GM12873 (cell line): ENCODE measurements around the gene GZMB.

Experiments
- CTCF ChIP-seq: IDR thresholded peaks from 2 replicates; pipeline ENCODE4 v1.5.1; 2012; ENCODE audit warnings: low read depth, mild to moderate bottlenecking, moderate library complexity, low read length, control low read depth; ENCODE audit not compliant: insufficient read depth; ENCODE audit errors: missing control alignments

Gene GZMB

DNA sequence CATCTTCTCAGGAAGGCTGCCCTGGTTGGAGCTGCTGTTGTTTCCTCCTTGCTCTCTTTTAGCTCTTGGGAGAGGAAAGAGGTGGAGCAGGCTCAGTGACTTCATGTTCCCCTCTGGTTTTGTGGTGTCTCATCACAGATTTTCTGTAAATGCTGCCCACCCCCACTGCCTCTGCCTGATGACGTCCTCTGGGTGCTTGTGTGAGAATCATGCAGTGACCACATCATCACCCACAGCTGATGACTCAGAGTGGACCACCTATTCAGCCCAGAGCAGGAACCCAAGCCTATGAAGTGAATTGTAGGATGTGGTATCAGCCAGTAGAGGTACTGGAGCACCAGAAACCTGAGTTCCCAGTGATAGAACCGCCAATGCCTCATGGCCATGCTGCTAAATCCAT is at the start of gene GZMB:
TSS of gene GZMB (minus strand) at position 33 of the 400 bp plus-strand sequence. CDS start at position 3, 30 bp downstream.
- TF ChIP-seq CTCF = no peak

- TF ChIP-seq CTCF = no peak
Observed at GRCh38 chr14:24681056-24681455, 47.1 kb upstream of the GZMB start.

DNA sequence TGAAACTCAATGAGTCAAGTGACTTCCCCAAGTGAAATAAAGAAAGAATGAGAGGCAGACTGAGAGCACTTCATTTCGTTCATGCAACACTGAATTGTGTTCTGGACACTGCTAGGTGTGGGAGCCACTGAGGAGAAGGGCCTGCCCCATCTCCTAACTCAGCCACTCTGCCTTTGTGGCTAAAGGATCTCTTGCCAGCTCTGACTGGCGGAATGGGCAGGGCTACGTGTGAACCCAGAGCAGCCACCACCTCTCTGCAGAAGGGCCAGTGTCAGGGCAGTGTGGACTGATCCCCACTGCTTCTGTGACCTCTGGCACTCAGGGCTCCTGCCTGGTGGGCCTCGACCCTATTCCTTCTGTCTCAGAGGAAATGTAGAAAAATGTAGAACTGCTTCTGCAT is 46.5 kb upstream of the GZMB start:
- no peak for TF ChIP-seq CTCF

DNA sequence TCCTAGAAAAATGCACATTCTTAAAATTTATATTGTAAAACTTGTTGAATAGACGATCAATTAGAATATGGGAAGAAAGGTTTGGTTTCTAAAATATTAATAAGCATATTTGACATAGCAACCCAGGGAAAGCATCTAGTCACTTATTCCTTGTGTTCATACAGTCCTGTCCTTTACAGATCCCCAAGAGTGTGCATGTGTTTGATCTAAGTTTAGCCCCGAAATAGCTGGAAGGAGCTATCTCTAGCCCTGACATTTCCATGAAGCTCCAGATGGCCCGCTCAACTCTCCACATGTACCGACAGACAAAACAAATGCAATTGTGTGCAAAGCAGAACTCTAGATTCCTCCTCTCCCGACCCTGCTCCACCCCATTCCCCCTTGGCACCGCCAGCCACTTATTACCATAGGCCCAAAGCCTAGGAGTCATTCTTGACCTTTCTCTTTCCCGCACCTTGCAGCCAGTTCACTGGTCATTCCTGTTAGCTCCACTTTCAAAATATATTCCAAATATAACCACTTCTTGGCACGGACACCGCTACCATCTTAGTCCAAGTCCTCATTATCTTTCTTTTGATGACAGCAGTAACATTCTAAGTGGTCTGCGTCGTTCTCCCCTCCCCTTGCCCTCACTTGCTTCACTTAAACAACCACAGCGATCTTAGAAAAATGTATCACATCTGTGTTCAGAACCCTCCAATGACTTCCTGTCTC is 45.4 kb upstream of the GZMB start:
- TF ChIP-seq CTCF = no peak

DNA sequence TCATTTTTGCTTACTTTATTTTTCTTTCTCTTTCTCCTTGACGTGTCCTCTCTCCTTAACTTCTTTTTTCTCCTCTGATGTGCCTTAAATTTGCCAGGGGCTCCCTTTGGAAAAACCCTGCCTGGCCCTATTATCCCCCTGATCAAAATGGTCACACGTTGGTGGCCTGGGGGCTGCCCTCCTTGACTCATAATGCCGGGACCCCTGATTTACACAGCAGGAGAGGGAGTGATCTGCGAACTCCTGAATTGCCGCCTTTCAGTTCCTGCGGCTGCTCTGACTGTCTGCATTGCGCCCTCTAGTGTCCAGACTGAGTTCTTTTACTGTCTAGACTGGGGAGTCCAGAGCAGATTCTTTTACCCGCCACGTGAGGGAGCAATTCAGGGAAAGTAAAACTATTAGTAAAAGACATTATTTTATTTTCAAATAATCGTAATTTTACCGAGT is 44.8 kb upstream of the GZMB start:
- TF ChIP-seq CTCF = peak; percentile 86

GRCh38 chr14:24677956-24678355 is 44.0 kb upstream of the GZMB start:
- TF ChIP-seq CTCF = no peak

GRCh38 chr14:24674204-24674970 is 40.4 kb upstream of the GZMB start:
- no peak for TF ChIP-seq CTCF
